Hematopoietic multipotent progenitor cell treated with erythropoietin and hydrocortisone succinate and interleukin-3 and kit ligand, for 8 days (in vitro differentiated cells): ENCODE data around the gene ERICH3.

Experiments
- DNase-seq: peaks from one replicate; pipeline ENCODE4 v3.0.0-alpha.2; 2015

ERICH3 gene

DNA sequence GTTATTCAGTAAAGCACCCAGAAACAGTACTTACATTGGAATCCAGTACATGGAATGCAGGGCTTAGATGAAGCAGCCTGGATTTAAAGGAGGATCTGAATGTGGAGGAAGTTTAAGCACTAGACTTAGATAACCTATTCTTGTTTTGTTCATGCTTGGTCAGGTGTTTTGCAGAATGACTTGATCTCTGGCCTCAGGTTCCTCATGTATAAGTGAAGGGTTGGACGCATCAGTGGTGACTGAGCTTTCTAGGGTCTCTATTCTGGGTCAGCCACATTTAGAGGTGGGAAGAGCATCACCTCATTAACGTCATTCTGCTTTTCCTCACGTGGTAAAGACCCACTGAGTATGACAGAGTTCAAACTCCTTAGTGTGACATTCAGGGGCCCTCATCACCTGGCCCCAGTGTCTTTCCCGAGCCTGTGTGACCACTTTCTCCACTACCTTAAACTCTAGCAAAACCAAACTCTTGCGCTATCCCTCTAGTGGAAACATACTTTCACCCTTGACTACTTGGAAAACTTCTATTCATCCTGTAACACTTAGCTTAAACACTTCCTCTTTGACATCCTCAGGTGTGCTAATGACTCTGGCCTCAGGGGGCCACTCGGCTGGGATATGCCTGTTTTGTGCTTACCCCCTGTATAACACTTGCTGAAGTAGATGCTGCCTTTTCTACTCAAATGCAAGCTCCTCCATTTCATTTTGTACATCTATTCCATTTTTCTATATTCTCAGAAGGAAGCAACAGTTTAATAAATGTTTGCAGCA, 871 bp upstream of the ERICH3 start:
- DNase-seq = no peak

DNA sequence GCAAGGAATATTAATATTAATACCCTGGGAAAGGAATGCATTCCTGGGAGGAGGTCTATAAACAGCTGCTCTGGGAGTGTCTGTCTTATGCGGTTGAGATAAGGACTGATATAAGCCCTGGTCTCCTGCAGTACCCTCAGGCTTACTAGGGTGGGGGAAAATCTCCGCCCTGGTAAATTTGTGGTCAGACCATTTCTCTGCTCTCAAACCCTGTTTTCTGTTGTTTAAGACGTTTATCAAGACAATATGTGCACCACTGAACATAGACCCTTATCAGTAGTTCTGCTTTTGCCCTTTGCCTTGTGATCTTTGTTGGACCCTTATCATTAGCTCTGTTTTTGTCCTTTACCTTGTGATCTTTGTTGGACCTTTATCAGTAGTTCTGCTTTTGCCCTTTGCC, 2.7 kb downstream of the ERICH3 start:
- peak; percentile 44 for DNase-seq

DNA sequence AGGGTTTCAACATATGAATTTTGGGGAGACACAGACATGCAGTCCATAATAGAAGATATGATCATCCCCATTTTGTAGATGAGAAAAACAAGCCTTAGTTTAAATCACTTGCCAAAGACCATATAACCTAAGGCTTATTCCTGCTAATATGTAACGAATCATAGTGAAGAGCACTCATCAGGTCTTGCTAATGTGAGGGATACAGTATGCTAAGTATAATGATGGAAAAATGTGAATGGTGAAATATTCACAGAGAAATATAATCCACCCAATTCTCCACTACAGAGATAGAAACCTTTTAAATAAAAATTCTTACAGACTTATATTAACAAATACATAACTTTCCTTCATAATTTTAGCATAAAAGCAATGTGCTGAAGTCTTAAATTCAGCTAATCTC, 18.9 kb downstream of the ERICH3 start:
- no peak for DNase-seq

DNA sequence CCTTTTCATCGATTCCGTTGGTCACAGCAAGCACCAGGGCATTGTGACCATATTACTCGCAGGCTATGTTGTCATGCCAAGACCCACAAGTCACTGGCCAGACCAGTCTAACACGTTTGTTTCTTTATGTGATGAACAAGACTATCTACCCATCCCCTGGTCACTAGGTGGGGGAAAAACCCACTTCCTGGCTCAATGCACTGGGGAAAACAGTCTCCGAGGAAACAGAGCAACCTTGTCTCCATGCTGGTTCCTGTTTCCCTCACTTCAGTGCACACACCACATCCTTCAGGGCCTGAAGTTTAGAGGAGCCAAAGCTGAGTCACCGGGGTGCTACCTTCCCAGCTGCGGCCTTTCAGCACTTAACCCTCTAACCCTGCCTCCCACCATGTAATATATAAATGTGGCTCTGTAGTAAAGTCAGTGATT, 20.9 kb downstream of the ERICH3 start:
- no peak for DNase-seq

DNA sequence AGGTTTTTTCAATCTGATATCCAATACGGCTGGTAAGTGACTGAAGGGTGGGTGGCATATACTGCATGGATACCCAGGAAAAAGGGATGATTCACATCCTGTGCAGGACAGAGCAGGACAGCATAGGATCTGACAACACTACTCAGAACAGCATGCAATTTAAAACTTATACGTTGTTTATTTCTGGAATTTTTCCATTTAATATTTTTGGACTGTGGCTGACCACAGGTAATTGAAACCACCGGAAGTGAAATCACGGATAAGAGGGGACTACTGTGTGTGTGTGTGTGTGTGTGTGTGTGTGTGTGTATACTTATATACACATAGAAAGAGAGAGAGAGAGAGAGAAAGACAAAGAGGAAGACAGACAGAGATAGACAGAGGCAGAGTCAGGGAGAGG, 23.0 kb downstream of the ERICH3 start:
- DNase-seq = no peak

DNA sequence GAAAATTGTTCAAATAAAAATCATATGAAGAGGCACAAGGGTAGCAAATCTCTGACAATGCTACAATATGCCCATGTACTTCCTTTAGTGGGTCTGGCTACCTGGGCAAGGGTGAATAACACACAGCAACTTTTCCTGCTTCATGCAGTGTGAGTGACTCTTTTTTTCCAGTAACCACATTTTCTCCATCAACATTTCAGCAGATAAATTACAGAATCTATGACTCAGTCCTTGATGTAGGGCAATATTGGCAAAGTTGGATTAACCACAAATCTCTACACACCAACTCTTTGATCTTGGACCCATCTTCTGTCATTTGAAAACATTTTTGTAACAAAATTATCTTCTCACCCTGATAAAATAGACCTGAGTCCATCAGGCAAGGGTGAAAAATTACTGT, 31.7 kb downstream of the ERICH3 start:
- DNase-seq = no peak

DNA sequence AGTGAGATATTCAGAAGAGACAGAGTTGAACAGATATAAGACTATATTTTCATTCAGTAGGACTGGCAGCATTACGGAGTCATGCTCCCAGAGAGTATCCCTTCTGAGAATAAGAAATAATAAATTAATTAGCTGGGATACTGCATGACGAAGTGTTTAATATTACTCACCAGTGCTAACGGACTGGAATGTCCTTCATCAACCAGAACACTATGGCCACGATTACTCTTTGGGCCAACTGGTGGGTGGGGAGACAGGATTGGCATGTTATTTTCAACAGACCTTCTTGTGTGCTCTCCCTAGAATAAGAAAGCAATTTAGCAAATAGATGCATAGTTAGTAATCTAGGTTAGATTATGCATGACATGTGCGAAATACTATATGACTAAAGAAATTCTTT, 32.4 kb downstream of the ERICH3 start:
- no peak for DNase-seq

DNA sequence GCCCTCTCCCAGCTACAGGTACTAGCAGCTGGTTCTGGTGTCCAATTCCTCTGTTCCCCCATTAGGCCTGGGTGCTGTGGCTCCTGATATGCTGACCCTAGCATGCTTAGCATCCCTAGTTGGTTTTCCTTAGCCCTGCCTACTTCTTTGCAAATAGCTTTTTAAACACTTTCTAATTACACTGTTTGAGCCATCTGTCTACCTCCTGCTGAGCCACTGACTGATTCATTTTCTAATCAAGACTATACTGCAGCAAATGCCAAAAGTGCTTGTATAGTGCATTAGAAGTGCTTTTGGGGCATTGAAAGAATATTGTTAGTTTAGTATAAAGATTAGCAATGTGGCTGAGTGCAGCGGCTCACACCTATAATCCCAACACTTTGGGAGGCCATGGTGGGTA, 36.3 kb downstream of the ERICH3 start:
- no peak for DNase-seq

DNA sequence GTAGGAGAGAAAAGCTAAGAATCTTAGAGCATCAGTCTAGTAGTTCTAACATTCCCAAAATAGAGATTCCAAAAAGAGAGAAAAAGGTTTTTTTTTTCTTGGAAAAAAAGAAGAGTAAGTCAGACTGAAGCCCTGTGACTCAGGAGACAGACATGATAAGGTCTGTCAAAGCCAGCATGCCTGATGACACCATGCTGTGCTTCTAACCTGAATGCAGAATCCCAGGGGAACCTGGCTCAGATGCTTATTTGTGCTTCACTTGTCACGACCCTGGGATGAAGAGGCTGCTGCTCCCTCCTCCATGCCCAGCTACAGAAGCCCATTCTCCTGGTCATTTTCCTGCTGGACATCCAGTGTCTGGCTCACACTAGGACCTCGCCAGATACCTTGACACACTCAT, 44.3 kb downstream of the ERICH3 start:
- no peak for DNase-seq

DNA sequence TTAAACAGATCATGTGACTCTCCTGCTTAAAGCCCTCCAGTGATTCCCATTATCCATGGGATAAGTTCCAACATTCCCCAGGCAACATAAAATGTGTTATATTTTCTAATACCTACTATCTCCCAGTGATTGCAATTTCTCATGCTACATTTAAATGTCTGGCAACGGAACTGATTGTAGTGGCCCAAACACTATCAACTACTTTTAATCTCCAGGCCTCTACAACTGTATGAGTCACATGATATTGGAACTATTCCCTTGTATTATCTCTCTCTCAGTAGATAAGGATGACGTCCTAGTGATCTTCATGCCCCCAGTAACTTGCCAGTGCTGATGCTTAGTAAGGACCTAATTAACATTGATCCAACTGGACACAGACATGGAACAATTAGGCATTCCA, 49.9 kb downstream of the ERICH3 start:
- no peak for DNase-seq

DNA sequence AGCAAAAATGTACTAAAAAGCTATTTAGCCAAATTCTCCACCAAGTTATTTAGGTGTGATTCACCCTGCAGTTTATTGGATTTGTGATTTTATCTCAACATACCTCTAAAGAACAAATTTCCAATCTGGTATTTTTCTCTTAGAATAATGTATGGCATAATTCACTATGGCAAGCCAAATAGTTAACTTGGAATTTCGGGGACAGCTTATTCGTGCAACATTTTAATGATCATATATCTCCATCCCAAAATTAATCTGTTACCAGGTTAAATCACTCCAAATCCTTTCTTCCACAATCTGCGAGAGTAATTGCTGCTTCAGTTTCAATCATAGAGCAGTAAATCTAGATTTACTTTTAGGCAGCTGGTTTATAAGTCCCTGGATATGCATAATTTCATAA, 53.4 kb downstream of the ERICH3 start:
- no peak for DNase-seq

DNA sequence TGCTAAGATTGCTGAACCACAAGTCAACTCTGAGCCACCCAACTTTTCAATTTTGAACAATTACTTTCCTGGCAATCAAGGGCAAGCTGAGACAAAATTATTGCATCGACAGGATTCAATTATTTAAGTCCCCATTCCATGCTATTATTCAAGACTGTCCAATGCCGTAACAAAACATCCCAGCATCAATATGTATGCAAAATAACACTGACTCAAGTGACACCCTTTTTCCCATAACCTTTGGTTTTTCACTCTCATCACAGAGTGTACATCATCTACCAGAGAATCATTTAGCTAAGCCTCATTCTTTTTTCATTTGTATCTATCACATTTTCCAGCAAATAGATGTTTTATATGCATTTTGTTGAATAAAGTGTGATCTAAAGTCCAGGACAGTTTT, 54.6 kb downstream of the ERICH3 start:
- DNase-seq = no peak

DNA sequence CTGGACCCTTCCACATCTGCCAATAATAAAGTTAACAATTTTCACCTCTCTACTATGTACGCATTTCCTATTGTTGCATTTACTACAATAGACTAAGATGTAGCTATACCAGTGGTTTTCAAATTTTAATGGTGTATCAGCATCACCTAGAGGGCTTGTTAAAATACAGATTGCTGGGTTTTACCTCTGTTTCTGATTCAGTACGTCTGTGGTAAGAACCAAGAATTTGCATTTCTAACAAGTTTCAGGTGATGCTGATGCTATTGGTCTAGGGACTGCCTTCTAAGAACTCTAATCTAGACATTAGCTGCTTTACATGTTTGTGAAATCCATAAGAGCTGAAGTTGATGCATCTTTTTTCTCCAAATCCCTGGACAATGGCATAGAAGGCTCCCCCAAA, 59.7 kb downstream of the ERICH3 start:
- DNase-seq = no peak

DNA sequence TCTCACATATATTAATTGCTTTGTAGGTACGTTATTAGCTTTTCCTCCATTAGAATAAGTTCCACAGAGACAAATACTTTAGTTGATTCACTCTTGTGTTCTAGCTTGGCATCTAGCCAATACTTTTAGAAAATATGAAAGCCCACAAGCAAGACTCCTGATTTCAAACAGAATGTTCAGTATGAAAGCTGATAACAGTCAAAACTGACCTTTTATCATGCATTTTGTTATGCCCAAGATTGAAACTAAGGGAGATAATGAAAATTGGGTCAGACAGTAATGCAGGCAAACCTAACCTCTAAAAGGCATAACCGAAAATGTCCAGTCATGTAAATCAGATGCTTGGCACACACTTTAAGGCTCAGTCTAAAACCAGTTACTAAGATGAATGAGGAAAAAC, 61.7 kb downstream of the ERICH3 start:
- DNase-seq = no peak

DNA sequence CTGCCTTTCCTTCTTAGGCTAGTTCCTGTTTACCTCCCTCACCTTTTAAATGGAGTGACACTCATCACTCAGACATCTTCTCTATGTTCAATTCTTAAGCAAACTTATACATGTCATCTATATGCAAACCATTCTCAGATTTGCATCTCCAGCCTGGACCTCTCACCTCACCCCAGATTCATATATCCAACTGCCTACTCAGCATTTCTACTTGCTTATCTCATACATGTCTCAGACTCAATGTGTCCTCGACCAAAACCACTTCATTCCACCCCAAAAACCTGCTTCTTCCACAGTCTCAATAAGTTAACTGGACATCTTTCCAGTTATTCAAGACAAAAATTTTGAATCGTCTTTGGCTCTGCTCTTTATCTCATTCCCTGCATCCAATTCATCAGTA, 62.6 kb downstream of the ERICH3 start:
- no peak for DNase-seq

DNA sequence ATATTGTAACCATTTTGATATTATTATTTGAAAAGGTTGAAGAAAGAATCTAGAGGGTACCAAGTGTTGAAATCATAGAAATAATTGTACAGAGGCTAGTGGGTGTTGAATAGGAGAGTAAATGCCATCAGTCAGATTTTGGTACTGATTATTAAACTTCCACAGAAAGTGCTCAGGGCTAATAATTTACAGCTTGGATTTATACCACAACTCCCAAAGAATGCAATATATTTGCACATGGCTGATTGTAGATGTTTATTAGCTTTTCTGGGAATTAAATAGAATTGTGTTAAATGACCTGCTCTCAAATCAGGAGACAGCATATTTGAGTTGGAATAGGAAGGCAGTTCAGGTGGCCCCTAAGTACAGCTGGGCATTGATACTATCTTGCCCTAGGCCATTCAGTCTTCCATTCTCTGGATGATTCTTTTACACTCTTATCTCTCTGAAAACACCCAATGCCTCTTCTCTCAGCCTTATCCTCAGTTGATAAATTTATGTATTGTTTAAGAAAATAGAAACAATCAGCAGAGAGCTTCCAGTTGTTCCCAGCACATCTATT, 63.7 kb downstream of the ERICH3 start:
- no peak for DNase-seq

DNA sequence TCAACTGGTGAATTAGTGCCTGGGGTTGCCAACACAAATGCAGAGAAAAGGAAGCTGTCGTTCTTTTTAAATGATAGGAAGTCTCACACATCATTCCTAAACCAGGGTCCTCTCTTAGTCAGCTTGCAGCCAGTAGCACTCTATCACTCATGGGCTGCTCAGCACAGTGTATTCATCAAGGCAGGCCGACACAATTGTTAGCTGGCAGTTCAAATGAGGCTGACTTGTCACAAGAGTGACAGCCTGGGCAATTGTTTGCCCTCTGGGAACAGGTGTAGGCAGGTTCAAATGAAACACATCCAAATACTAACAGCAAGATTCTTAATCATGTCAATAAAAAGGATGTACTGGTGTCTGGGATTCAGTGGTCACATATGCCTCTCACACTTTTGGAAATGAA, 76.9 kb downstream of the ERICH3 start:
- no peak for DNase-seq

DNA sequence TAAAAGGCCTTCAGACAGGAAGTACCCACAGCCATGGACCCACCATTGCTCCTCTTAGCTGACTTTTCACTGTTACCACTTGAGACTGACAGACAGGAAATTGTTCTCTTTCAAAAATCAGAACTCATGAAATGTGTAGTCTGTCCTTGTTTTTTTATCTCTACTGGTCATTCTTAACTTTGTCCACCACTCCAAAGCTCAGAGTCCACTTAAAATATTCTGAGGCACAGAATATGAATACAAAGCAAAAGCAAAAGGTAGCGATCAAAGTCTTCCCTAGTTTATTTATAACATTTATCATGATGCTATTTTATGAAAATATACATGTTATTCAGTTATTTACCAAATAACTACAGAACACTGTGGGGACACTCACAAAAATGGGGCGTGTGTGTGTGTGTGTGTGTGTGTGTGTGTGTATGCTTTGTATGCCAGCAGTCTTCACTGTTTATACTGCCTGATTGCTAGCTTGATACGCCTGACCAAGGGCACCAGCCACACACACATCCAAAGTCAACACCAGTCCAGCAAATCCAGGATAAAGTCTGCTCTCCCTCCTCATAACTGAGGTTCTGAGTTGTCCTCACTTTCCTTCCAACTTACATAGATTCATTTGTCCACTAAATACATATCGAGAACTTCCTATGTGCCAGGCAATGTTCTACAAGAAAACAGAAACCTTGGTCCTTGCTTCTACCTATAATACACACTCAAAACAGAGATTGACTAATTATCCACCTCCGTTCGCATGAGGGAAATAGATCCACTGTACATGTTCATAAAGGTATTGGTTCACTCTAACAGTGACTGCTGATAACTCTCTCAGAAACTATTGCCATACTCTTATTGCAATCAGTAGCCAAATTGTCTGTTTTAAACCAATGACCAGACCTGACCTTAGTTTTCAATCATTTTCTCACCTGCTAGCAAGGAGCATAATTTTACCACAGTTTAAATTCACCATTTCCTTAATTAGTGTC, 79.4 kb downstream of the ERICH3 start:
- DNase-seq = no peak

DNA sequence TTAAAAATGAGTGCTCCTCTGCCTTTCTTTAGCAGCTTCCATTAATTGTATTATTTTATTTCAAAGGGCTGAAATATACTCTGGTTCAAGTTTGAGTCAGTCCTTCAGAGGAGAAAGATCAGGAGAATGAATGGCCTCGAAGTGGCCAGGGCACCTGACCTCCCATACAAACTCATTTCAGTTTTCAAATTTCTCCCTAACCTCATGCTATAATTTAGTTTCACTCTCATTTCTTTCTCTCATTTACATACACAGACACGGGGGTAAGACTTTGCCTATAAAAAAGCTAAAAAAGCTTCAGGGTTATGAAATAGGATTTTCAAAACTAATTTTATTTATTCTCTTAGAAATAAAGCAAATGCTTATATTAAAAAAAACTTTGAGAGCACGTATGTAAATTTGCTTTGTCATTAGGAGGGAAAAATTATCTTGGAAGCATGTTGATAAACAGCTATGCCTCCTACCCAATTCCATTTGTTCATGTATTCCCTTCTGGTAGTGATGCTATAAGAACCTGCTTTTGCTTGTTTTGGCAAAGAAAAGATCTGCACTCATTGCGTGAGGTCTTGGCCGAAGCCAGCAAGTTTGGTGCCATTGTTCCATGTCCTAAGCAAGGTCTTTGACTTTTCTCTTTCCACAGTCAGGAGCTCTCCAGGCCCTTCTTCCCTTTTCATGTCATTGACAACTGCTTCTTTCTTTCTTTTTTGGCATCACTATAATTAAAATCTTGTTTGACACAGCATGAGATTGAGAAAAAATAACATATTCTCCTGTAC, 80.8 kb downstream of the ERICH3 start:
- DNase-seq = no peak

DNA sequence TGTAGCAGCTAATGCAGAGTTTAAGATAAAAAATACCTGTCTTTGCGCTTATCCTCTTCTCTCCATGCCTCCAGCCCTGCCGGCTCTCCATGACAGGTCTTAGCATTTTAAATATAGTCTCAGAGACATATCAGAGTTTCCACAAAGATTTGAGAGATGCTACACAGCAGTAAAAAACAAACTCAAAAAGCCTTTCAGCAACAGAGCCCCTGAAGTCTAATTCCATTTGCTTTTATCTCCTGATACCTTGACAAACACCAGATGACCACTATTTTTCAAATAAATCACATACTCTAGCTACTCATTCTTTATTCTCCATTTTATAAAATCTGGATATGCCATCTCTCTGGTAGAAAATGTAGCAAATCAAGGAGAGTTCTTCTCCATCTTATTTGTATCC, 81.6 kb downstream of the ERICH3 start:
- no peak for DNase-seq

DNA sequence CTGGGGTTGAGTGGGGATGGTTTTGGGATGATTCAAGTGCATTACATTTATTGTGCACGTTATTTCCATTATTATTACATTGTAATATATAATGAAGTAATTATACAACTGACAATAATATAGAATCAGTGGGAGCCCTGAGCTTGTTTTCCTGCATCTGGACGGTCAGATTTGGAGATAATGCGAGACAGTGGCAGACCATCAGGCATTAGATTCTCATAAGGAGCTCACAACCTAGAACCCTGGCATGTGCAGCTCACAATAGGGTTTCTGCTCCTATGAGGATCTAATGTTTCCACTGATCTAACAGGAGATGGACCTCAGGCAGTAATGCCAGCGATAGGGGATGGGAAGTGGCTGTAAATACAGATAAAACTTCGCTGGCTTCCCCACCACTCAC, 83.3 kb downstream of the ERICH3 start:
- DNase-seq = no peak

DNA sequence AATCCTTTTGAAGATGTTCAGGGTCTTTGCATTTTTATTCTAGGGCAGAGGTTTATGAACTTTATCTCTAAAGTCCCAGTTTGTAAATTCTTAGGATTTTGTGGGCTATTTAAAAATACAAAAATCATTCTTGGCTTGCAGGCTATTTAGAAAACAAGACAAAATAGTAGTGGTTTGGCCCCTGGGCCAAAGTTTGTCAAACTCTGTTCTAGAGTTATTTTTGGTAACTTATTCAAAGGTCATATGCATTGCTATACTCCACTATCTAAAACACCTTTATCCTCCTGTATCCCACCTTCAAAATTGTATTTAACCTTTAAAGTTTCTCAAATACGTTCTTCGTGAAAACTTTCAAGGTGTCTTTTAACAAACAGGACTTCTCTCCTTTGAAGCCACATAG, 85.7 kb downstream of the ERICH3 start:
- DNase-seq = no peak

DNA sequence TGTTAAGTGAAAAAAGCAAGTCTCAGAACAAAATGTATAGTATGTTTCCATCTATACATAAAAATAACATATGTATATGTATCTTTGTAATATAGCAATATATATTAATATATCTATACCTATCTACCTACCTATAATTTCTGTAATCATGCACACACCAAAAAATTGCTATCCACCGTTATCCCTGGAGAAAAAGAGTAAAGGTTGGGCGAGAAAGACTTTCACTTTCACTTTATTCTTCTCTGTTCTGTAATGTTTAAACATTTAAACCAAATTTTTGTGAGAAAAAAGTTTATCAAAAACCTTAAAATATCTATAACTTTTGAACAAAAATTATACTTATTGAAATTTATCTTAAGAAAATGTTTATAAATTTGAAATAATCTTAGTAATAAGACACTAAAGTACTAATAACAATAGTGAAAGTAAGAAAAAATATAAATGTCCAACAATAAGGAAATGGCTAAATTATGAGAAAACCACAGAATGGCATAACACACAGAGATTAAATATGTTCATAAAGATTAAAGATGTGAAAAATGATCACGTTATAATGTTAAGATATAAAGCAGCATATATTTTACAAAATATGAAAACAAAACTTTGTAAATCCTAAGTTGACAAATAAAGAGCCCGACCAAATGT, 87.2 kb downstream of the ERICH3 start:
- DNase-seq = no peak
